DOHH2 (cell line): ENCODE results near the gene UBE2G2.

Experiments used
- CTCF ChIP-seq: fragments of 200-600 bp; sonication (generic); IDR thresholded peaks from one replicate; pipeline ENCODE4 v1.5.1; 2014; ENCODE audit warnings: antibody characterized with exemption, mild to moderate bottlenecking, low read depth, low read length; ENCODE audit not compliant: poor library complexity, severe bottlenecking
- EZH2phosphoT487 ChIP-seq: fragments of 200-600 bp; sonication (generic); IDR thresholded peaks from 2 replicates; pipeline ENCODE4 v1.6.1; 2017; ENCODE audit warnings: borderline replicate concordance, mild to moderate bottlenecking, antibody characterized with exemption, low read length, moderate library complexity, mixed read lengths

DNA sequence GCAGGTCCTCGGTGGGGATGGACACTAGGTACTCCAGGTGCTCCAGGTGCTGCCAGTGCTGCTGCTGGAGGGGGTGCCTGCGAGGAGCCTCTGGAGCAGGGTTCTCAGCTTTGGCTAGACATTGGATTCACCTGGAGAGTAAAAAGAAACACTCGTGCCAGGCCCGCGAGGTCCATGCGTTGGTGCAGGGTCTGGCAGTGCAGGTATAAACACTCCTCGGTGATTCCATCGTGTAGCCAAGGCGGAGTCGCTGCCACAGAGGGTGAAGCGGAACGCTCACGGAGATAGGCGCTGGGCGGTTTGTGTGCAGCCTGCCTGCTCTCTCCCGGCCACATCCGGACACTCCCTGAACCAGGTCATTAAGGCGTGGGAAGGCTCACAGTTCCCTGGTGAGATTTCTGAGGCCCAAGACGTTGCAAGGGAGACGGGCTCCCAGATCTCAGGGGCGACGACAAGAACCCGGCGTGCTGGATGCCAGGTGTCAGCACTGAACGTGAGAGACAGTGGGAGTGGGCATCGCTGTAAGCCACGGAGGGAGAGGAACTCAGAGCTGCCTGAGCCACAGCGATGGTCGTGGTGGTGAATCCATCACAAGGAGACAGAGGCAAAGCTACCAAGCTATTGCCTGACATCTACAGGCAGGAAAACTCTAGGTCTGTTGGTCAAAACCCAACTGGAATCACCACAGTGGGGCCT, 33.5 kb upstream of the UBE2G2 start:
- TF ChIP-seq CTCF (no peak), EZH2phosphoT487 (no peak)
